GM19035 (cell line): Measurements from ENCODE around the gene NLN.
A peak's percentile ranks its signal among the peaks of the same experiment; 100 is the strongest.
"Not testable (repeated sequence)": the region's sequence is repeated elsewhere in the genome, so short reads cannot be mapped to it uniquely, and the experiment has no call there.

Source experiments
- ATAC-seq: cut with Tn5 transposase; IDR thresholded peaks from one replicate; pipeline ENCODE4 v1.9.1; 2021; ENCODE audit not compliant: unreplicated experiment

Gene NLN

DNA sequence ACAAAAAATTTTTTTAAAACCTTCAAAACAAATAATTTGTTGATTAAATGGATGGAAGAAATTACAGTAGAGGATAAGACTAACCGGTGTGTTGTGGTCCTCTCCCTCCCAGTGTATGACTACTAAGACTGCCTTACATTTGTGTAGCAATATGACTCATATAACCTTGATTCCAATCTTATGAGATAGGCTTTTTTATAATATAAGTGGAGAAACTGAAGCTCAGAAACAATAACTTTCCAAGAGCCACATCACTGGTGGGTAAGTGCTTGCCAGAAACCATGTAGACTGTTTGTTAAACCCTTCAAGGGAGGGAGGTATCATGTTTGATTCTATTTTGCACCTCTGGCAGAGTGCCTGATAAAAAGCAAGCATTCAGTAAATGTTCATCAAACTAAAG, 47.5 kb downstream of the NLN start:
- ATAC-seq = no peak

- ATAC-seq = no peak
Observed at GRCh38 chr5:65771266-65771665, 49.3 kb downstream of the NLN start.

- not testable (repeated sequence) for ATAC-seq
Observed at GRCh38 chr5:65772963-65773362, 51.0 kb downstream of the NLN start.

DNA sequence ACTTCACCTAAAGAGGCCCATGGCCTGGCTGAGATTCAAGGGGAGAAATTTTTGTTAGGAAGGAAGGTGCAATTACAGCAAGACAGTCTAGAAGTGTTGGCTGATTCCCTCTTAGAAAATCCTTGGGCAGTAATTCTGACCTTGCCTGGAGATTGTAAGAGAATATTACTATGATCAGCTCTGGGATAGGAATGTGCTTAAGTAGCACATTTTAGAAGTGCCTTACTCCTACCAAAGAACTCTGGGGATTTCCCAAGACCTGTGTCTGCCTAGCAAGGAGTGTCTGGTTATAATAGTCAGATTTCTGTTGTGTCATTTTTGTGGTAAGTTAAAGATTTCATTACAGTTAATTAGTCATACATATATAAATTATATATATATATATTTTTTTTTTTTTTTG, 52.3 kb downstream of the NLN start:
- ATAC-seq = no peak

GRCh38 chr5:65775476-65775875, 53.5 kb downstream of the NLN start:
- no peak for ATAC-seq

- ATAC-seq = no peak
Observed at GRCh38 chr5:65776441-65777141, 54.6 kb downstream of the NLN start.

DNA sequence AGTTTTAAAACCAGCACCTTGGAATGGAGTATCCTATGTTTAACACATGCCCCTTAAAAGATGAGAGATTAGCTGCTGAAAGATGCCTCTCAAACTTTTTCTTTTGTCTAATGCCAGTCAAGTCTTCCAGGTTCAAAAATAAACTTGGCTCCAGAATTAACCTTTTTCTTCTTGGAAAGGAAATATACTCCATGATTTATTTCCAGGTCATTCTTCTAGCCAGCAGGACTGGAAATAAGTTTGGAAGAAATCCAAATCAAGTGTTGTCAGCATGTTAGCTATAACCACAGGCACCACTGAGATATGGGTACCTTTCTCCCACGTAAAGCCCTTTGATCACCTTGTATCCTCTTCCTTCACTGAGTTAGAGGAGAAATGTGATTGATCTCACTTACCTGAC, 56.1 kb downstream of the NLN start:
- no peak for ATAC-seq

- ATAC-seq = peak; percentile 60
Observed at GRCh38 chr5:65779643-65780042, 57.6 kb downstream of the NLN start.

GRCh38 chr5:65788296-65788695, 66.3 kb downstream of the NLN start:
- not testable (repeated sequence) for ATAC-seq

DNA sequence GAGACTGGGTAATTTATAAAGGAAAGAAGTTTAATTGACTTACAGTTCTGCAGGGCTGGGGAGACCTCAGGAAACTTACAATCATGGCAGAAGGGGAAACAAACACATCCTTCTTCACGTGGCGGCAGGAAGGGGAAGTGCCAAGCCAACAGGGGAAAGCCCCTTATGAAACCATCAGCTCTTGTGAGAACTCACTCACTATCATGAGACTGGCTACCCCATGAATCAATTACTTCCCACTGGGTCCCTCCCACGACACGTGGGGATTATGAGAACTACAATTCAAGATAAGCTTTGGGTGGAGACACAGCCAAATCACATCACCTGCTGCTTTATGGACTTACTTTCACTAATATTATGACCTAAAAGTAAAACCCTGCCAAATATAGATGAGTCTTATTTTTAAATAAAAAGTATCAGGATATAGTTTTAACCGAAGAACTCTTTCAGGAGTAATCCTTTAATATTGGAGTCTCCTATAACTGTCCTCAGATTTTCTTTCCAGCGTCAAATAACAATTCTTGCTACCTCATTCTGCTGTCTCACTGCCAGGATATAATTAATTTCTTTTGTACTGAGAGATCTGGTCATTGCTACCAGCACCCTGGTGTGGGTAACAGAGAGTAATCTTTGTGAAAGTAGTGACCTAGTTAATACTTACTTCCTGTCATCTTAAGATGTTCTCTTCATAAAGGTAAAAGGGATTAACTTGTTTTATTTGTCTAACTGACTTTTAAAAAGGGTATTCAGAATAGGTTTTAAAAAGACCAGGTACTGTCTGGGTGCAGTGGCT, 68.6 kb downstream of the NLN start:
- ATAC-seq = no peak

- ATAC-seq = no peak
Observed at GRCh38 chr5:65791712-65792673, 70.0 kb downstream of the NLN start.

DNA sequence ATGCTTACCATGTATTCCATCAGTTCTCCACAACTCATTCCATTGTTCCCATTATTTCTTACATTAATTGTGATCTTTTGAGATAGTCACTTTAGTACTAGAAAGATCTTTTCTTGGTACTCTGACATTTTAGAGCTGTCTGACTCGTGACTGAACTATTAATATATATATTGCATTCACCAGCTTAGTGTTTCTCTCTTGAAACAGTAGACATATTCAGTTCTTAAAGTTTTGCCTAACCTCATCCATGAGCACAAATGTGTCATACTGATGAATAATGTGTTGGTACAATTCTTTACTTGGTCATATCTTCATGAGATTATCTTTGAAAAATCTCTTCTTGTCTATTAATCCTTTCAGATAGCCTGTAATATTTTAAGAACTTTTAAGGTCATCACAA, 74.3 kb downstream of the NLN start:
- ATAC-seq = no peak

- no peak for ATAC-seq
Observed at GRCh38 chr5:65796751-65797316, 74.8 kb downstream of the NLN start.

- ATAC-seq = no peak
Observed at GRCh38 chr5:65797481-65797880, 75.5 kb downstream of the NLN start.

DNA sequence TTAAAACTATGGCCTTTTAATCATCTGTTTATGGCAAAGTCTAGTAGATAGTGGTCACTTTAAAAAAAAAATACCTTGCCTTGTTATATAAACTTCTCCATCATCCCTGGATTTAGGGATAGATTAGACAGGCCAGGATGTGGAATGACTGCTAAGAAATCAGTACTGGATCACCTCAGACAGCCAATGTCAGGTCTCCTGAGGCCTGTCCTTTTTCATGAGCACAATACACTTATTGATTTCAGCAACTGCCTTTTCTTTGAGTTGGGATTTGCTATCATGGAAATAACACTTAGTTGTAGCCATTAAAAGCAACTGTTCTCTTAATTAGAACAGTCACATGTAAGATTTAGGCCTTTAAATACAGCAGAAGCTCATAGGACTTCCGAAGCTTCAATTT, 77.9 kb downstream of the NLN start:
- ATAC-seq = no peak

GRCh38 chr5:65800775-65801174, 78.8 kb downstream of the NLN start:
- no peak for ATAC-seq

- ATAC-seq = no peak
Observed at GRCh38 chr5:65801352-65801783, 79.4 kb downstream of the NLN start.

- ATAC-seq = no peak
Observed at GRCh38 chr5:65802080-65802479, 80.1 kb downstream of the NLN start.

GRCh38 chr5:65802820-65803219, 80.8 kb downstream of the NLN start:
- ATAC-seq = no peak

- no peak for ATAC-seq
Observed at GRCh38 chr5:65803699-65804391, 81.8 kb downstream of the NLN start.
